Ectodermal cell (in vitro differentiated cells): ENCODE measurements around the gene IL6R.

ENCODE experiments used
- H3K27ac ChIP-seq: 2 replicates; pipeline ENCODE4 v1.7.0; 2013; ENCODE audit warnings: mild to moderate bottlenecking, low read depth, low read length; ENCODE audit not compliant: insufficient read depth, poor library complexity, severe bottlenecking
- H3K27me3 ChIP-seq: 2 replicates; pipeline ENCODE4 v1.7.0; 2013; ENCODE audit warnings: mild to moderate bottlenecking, low read length; ENCODE audit not compliant: insufficient read depth, control insufficient read depth, poor library complexity, severe bottlenecking
- H3K36me3 ChIP-seq: one replicate; pipeline ENCODE4 v1.7.0; 2013; ENCODE audit warnings: low read length; ENCODE audit not compliant: control insufficient read depth, insufficient read depth
- H3K4me1 ChIP-seq: one replicate; pipeline ENCODE4 v1.7.0; 2013; ENCODE audit warnings: low read length; ENCODE audit not compliant: control insufficient read depth, insufficient read depth
- H3K4me3 ChIP-seq: 2 replicates; pipeline ENCODE4 v1.7.0; 2013; ENCODE audit warnings: low read depth, low read length, control low read depth; ENCODE audit not compliant: insufficient read depth
- H3K9me3 ChIP-seq: 2 replicates; pipeline ENCODE4 v1.7.0; 2013; ENCODE audit warnings: mild to moderate bottlenecking, low read length, moderate library complexity; ENCODE audit not compliant: control insufficient read depth
- WGBS, 2 experiments: methylation state at CpG; one replicate each; pipeline ENCODE4 v1.1.7; 2013; ENCODE audit warnings: missing lambda C conversion rate in 2 of 2; 5-methylcytosine and 5-hydroxymethylcytosine counted together

Gene IL6R

DNA sequence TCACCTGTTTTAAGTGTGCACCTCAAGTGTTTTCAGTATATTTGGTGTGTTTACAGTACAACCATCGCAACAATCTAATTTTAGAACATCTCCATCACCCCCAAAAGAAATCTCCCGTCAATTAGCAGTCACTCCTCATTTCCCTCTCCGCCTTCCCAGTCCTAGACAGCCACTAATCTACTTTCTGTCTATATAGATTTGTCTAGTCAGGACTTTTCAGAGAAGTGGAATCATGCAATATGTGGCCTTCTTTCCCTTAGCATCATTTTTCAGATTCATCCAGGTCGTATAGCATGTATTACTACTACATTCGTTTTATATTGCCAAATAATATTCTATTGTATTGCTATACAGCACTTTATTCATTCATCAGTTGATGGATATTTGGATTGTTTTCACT lies 98.8 kb downstream of the IL6R start:
- peaks cover 75% of the 10 kb centered on the region for H3K27me3 ChIP-seq
- WGBS, 2 experiments: 83 to 93% methylated on average over 4 to 5 of the region's 5 CpGs
- no peaks in the 10 kb centered on the region for H3K36me3 ChIP-seq

DNA sequence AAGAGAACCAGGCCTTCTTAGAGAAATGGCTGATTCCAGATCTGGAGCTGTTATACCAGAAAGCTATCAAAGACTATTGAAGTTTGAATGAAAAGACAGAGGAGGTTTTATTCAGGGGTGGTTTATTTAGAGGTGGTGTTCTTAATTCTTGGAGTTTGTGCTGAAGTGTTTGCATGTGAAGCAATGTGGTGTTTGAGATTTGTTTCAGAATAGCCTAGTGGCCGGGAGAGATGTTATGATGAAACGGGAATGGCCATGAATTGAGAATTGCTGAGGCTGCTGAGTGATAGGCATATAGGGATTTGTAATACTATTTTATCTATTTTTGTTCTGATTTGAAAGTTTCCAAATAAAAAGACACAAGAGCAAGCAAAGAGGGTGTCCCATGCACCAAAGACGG lies 107.6 kb downstream of the IL6R start:
- H3K27me3 ChIP-seq: peaks cover 3% of the 10 kb centered on the region
- H3K4me3 ChIP-seq: no peak overlapping the region
- 85 to 95% methylated on average over 3 of the region's 3 CpGs for WGBS, 2 experiments
- no peaks in the 10 kb centered on the region for H3K36me3 ChIP-seq
- H3K9me3 ChIP-seq: no peaks in the 10 kb centered on the region
- H3K27ac ChIP-seq: no peak overlapping the region
- H3K4me1 ChIP-seq: no peaks in the 10 kb centered on the region

More for the DNA sequence above, 98.8 kb downstream of the IL6R start:
- Histone ChIP-seq H3K9me3 (no peaks in the 10 kb centered on the region), H3K27ac (no peak overlapping the region), H3K4me1 (no peaks in the 10 kb centered on the region), H3K4me3 (no peak overlapping the region)

DNA sequence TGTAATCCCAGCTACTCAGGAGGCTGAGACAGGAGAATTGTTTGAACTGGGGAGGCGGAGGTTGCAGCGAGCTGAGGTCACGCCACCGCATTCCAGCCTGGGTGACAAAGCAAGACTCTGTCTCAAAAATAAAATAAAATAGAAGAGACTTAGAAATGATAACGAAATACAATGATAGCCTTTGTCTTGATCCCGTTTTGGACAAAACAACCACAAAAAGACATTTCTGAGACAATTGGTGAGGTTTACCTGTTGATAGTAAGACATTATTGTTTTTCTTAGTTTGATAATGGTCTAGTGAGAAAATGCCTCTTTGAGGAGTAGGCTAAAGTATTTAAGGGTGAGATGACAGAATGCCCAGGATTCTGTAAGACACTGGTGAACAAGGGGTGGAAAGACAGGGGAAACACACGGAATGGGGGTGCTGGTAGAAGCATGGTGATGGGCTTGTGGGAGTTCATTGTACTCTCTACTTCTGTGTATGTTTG lies 109.0 kb downstream of the IL6R start:
- Histone ChIP-seq H3K27ac (no peak overlapping the region), H3K4me3 (no peak overlapping the region), H3K36me3 (no peaks in the 10 kb centered on the region), H3K9me3 (no peaks in the 10 kb centered on the region), H3K27me3 (no peaks in the 10 kb centered on the region), H3K4me1 (no peaks in the 10 kb centered on the region)
- WGBS, 2 experiments: 87 to 91% methylated on average over 7 of the region's 7 CpGs

DNA sequence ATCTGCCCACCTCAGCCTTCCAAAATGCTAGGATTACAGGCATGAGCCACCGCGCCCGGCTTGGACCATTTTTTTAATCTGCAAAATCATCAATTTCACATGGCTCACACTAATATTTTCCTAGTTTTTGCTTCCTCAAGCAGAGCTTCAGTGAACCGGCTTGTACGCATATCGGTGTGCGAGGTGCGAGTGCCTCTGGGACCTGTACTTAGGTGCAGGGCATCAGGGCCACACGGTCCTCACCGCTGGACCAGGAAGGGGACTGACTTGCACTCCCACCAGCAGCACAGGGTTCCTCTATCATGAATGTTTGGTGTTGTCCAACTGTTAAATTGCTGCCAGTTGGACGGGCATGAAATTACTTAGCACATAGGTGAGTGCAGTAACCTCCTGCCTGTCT lies 112.5 kb downstream of the IL6R start:
- 93 to 95% methylated on average over 11 of the region's 11 CpGs for WGBS, 2 experiments
- Histone ChIP-seq H3K4me1 (no peaks in the 10 kb centered on the region), H3K4me3 (no peak overlapping the region), H3K27ac (no peak overlapping the region), H3K36me3 (no peaks in the 10 kb centered on the region), H3K9me3 (no peaks in the 10 kb centered on the region), H3K27me3 (no peaks in the 10 kb centered on the region)
